Adrenal gland (tissue), 5 donors: Measurements from ENCODE around the gene KIZ.

ENCODE experiments used
- POLR2A ChIP-seq, 2 donors: fragments of 450-650 bp; IDR thresholded peaks; one replicate each; pipeline ENCODE4 v1.6.1; 2017; ENCODE audit warnings: antibody characterized with exemption in 2 of 2, mild to moderate bottlenecking in 2 of 2, moderate library complexity in 1 of 2
- TF ChIP-seq, protein P1 (sequence below), 6 experiments: fragments of 450-650 bp in 4 of 6; fragments of 200-600 bp in 2 of 6; sonication (generic) in 1 of 6; IDR thresholded peaks; 1 replicate in 5 of 6; 2 replicates in 1 of 6; pipeline versions ENCODE4 v1.5.1 to v1.8.0; 2016 to 2021; ENCODE audit warnings: antibody characterized with exemption in 6 of 6, mild to moderate bottlenecking in 2 of 6, moderate library complexity in 1 of 6
- donor health status: DM: no; HTN: no; CAD: no.

DNA sequence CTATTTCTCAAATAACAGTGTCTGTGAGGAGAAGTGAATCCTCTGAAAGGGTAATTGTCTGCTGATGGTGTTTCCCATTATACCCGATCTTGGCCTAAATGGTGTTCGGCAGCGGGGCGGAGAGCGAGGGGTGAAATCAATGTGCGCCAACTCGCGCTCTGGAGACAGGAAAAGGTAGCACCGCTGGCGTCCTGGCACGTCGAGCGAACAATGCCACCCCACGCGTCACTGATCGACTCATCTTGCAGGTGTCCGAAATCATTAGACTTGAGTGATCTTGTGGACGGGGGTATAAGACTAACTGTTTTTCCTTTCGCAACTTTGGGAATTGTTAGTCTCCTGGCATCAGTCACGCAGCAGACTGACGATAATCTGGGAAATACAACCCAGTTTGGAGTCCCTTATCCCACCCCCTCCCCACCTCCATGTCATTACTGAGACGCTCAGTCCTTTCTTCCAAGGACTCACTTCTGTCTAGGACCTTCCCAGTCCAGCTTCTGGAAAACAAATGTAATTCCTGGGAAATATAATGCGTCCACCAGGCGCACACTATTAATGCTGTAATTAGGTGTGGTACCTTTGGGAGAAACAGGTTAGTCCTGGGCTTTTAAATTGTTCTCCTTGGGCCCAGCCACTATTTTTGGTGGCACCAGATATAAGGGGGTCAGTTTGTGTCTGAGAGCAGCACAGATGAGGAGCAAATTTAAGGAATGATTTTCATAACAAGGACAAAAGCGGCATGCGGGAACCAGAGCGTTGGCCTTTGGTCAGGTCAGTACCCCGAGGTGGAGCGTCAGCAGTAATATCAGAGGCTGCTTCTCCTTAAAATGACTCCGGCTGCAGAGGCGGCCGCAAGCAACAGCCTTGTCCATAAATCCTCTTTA lies 22.1 kb upstream of the KIZ start:
- TF ChIP-seq, protein P1, sequence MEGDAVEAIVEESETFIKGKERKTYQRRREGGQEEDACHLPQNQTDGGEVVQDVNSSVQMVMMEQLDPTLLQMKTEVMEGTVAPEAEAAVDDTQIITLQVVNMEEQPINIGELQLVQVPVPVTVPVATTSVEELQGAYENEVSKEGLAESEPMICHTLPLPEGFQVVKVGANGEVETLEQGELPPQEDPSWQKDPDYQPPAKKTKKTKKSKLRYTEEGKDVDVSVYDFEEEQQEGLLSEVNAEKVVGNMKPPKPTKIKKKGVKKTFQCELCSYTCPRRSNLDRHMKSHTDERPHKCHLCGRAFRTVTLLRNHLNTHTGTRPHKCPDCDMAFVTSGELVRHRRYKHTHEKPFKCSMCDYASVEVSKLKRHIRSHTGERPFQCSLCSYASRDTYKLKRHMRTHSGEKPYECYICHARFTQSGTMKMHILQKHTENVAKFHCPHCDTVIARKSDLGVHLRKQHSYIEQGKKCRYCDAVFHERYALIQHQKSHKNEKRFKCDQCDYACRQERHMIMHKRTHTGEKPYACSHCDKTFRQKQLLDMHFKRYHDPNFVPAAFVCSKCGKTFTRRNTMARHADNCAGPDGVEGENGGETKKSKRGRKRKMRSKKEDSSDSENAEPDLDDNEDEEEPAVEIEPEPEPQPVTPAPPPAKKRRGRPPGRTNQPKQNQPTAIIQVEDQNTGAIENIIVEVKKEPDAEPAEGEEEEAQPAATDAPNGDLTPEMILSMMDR (IDR thresholded peaks at IDR 0.05): no peak
- no peak for TF ChIP-seq POLR2A (IDR thresholded peaks at IDR 0.05)
